ENCODE results near the gene DGAT2.
"Not testable (repeated sequence)": the region's sequence is repeated elsewhere in the genome, so short reads cannot be mapped to it uniquely, and the experiment has no call there.

DGAT2 gene

GRCh38 chr11:75754933-75755332 is 13.6 kb upstream of the DGAT2 start:
- DNase-seq (ENCODE audit: low read depth in 2 of 2) = not testable (repeated sequence)

- DNase-seq (ENCODE audit: low read depth in 2 of 2) = no peak
These were observed 10.9 kb upstream of the DGAT2 start for GRCh38 chr11:75757651-75758050.

DNA sequence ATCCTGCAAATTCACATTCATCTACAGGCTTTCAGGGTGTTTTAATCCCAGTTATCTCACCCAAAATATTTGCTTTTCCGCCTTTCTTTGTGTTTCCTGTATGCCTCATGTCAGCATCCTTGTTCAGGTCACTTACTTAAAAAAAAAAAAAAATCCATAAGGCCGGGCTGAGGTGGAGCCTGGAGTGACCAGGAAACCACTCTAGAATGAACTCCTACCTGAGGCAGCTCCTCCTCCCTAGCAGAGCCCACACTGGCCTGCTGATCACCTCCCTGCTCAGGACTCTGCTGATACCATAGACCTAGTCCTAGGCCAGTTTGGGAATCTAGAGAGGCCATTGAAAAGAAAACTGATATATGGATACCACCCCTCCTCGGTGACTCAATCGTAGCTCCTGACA is 8.7 kb upstream of the DGAT2 start:
- DNase-seq (ENCODE audit: low read depth in 2 of 2) = no peak

DNA sequence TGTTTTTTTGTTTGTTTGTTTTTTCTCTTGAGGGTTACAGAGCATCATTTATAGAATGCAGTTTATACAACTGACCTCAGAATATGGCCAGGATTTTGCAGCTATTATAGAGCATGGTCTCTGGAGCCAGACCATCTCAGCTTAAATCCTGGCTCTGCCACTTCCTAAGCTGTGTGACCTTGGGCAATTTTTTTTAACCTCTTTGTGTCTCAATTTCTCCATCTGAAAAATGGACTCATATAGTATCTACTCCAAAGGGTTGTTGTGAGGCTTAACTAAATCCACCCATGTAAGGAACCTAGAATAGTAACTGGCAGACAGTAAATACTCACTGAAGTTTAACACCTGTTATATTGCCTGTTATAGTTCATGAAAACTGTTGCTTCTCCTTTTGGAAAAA is 8.3 kb upstream of the DGAT2 start:
- no peak for DNase-seq (ENCODE audit: low read depth in 2 of 2)

GRCh38 chr11:75760710-75761493 is 7.7 kb upstream of the DGAT2 start:
- DNase-seq (ENCODE audit: low read depth in 2 of 2) = no peak

DNA sequence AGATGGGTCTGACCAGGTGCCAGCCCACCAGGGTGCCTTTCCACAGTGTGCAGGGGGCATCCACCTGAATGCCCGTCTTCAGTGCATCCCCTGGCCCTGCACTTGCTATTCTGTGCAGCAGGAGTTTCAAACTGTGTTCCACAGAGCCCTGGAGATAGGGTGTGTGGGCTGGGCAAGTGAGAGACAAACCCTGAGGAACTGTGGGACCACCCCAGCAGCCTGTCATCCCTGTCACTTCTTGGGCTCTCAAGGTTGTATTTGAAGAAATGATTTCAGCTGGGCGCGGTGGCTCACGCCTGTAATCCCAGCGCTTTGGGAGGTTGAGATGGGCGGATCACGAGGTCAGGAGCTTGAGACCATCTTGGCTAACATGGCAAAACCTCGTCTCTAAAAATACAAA is 6.4 kb upstream of the DGAT2 start:
- DNase-seq (ENCODE audit: low read depth in 2 of 2) = no peak

GRCh38 chr11:75762885-75763284 is 5.7 kb upstream of the DGAT2 start:
- DNase-seq (ENCODE audit: low read depth in 2 of 2) = no peak

DNA sequence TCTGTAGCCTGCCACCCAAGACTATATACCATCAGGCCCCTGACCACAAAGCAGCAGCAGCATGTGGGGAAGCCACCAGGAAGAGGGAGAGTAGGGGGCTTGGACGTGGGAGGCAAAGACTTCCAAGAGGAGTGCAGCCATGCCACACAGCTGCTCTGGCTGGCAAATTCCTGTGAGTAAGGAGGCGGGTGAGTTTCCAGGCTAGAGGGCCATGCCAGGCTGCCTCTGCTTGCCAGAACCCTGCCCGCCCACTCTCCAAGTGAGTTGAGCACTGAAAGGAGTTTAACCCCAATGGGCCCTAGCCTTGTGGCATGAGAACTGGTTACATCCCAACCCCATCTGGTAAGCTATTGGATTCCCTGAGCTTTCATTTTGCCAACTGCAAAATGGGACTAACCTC is 4.7 kb upstream of the DGAT2 start:
- DNase-seq (ENCODE audit: low read depth in 2 of 2) = no peak

- no peak for DNase-seq (ENCODE audit: low read depth in 2 of 2)
These were observed 3.5 kb upstream of the DGAT2 start for GRCh38 chr11:75765116-75765515.

DNA sequence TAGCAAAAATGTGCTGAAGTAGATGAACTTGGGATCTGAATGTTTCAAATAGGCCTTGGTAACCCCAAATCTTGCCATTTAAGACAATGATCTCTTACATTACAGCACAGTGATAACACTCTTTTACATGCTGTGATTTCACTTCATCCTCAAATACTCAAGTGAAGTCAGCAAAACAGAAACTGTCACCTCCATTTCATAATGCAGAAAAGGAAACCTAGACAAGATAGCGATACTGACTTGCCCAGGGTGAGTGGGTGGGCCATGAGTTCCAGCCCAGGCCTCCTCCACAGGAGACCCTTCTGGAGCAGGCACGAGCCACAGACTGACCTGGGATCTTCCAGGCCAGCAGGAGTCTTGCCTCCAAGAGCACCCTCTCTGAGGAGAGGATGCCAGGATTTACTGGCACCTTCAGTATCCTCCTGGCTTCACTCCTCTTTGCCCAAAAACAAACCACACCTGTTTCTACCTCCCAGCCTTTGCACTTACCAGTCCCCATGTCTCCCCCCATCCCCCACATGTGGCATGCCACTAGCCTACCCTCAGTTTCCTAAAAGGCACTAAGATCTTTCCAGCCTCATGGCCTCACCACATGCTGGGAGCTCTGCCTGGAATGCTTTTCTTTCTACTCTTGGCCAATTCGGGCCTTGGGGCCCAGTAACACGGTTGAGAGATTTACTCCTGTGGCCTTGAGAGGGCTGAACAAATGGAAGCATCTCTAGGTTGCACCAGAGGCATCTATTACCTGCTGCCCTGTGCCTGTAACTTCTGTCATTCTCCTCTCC is 1.9 kb upstream of the DGAT2 start:
- no peak for DNase-seq (ENCODE audit: low read depth in 2 of 2)

- DNase-seq (ENCODE audit: low read depth in 2 of 2) = no peak
These were observed 1.4 kb upstream of the DGAT2 start for GRCh38 chr11:75767228-75767572.

DNA sequence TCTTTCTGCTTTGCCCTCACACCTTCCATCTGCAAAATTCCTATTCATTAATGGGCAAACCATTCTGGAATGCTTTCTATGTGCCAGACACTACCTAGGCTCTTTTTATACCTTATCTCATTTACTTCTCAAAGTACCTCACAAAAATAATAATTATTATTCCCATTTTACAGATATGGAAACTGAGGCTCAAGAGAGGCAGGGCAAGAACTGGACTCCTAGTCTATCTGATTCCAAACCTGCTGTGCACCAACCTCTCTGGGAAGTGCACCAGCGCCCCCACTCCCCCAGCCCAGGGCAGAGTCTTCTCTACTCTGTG is 826 bp upstream of the DGAT2 start:
- no peak for DNase-seq (ENCODE audit: low read depth in 2 of 2)

- DNase-seq (ENCODE audit: low read depth in 2 of 2) = no peak
These were observed 562 bp downstream of the DGAT2 start for GRCh38 chr11:75768909-75769771.

- DNase-seq (ENCODE audit: low read depth in 2 of 2) = no peak
These were observed 1.5 kb downstream of the DGAT2 start for GRCh38 chr11:75770102-75770501.

DNA sequence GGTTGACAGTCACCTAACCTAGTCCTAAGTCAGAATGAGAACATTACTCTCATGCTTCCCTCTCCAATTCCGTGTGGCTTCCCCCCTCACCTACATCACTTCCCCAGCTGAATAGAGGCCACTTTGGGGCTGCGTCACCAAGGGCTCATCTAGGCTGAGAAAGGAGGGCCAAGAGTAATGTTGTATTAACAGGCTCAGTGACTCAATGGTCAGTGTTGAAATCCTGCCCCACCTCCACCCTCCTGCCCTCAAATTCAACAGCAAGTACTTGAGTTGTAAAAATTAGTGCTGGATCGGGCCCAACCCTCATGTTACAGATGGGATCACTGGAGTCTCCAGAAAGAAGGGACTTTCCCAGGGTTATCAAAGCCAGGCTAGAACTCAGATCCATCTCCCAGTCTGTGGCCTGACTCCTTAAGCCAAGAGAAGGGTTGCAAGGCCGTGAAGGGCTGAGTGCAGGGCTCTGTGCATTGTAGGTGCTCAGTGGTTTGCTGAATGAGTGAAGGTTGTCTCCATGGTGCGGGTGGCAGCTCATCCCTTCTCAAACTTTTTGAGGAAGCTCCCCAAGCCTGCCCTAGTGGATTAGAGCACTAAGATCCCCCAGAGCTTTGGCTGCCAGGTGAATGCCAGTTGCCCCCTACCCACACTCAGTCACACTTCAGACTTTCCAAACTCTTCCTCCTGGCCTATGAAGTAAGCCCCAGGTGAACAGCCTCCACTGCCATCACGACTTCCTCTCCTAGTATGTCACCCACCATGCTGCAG is 3.2 kb downstream of the DGAT2 start:
- DNase-seq (ENCODE audit: low read depth in 2 of 2) = no peak

- no peak for DNase-seq (ENCODE audit: low read depth in 2 of 2)
These were observed 5.2 kb downstream of the DGAT2 start for GRCh38 chr11:75773595-75774353.

GRCh38 chr11:75775056-75775455 is 6.5 kb downstream of the DGAT2 start:
- DNase-seq (ENCODE audit: low read depth in 2 of 2) = no peak

GRCh38 chr11:75776546-75776945 is 8.0 kb downstream of the DGAT2 start:
- no peak for DNase-seq (ENCODE audit: low read depth in 2 of 2)

GRCh38 chr11:75777461-75778110 is 9.0 kb downstream of the DGAT2 start:
- DNase-seq (ENCODE audit: low read depth in 2 of 2) = no peak

DNA sequence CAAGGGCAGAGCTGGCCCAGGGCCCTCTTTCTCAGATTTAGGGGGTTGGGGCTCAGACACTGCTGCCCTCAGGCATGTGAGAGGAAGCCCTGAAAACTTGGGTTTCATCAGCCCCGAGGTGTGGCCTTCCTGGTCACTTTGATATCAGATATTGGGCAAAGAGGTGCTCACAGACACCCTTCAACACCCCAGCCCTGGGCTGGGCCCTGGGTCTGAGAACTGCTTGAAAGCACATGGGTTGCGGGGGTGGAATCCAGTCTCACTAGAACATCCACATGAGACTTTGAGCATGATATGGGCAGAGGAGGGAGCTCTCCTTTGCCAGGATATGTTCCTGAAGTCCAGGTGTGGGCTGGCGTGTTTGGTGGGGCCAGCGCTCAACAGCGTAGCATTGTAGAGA is 10.4 kb downstream of the DGAT2 start:
- DNase-seq (ENCODE audit: low read depth in 2 of 2) = no peak

GRCh38 chr11:75779960-75780359 is 11.4 kb downstream of the DGAT2 start:
- no peak for DNase-seq (ENCODE audit: low read depth in 2 of 2)

Data from stimulated activated CD8-positive, alpha-beta memory T cell treated with anti-CD3 and anti-CD28 coated beads, Interleukin-7, amount 100 ng/mL, for 1 hour (primary cell).